Keratinocyte (primary cell): Measurements from ENCODE around the gene PCNT. TPM values are rescaled to one million over a fixed set of nuclear protein-coding genes. Genes with fewer than 3 reads are reported as not detected.

Source experiments
- DNase-seq: peaks from one replicate; pipeline ENCODE4 v3.0.0-alpha.2; 2011; ENCODE audit warnings: low read depth, missing footprints, low spot score
- FAIRE-seq: peaks from 2 replicates; lab custom pipeline; 2011; peaks lifted over from hg19 to GRCh38; lab: Jason Lieb, UNC
- H2AFZ ChIP-seq: 2 replicates; pipeline ENCODE4 v1.6.0; 2012; ENCODE audit warnings: low read length, control low read depth, inconsistent platforms; ENCODE audit not compliant: control insufficient read depth
- H3K27ac ChIP-seq: 2 replicates; pipeline ENCODE4 v1.5.1; 2011; ENCODE audit warnings: low read length; ENCODE audit not compliant: control insufficient read depth, insufficient read depth
- H3K27me3 ChIP-seq: 3 replicates; pipeline ENCODE4 v1.6.0; 2011; ENCODE audit warnings: low read length; ENCODE audit not compliant: control insufficient read depth, insufficient read depth; ENCODE audit errors: extremely low read depth
- H3K36me3 ChIP-seq, 2 experiments: 2 replicates in 1 of 2; 3 replicates in 1 of 2; pipeline ENCODE4 v1.5.1; 2011; ENCODE audit warnings: low read length in 2 of 2, mild to moderate bottlenecking in 1 of 2; ENCODE audit not compliant: control insufficient read depth in 2 of 2, insufficient read depth in 2 of 2; ENCODE audit errors: extremely low read depth in 1 of 2
- H3K4me1 ChIP-seq: 3 replicates; pipeline ENCODE4 v1.5.1; 2011; ENCODE audit warnings: low read length; ENCODE audit not compliant: control insufficient read depth, insufficient read depth; ENCODE audit errors: extremely low read depth
- H3K4me2 ChIP-seq: 3 replicates; pipeline ENCODE4 v1.6.0; 2011; ENCODE audit warnings: low read depth, low read length; ENCODE audit not compliant: control insufficient read depth, insufficient read depth; ENCODE audit errors: extremely low read depth
- H3K4me3 ChIP-seq, 3 experiments: fragments of 200-600 bp in 1 of 3; sonication (generic) in 1 of 3; 2 replicates in 2 of 3; 3 replicates in 1 of 3; pipeline ENCODE4 v1.5.1; 2011 to 2016; ENCODE audit warnings: low read length in 3 of 3, mild to moderate bottlenecking in 3 of 3, control low read depth in 2 of 3, inconsistent platforms in 1 of 3, low read depth in 1 of 3, mixed read lengths in 1 of 3, mixed run types in 1 of 3, moderate library complexity in 1 of 3; ENCODE audit not compliant: control insufficient read depth in 2 of 3, insufficient read depth in 2 of 3; ENCODE audit errors: extremely low read depth in 1 of 3
- H3K79me2 ChIP-seq: 2 replicates; pipeline ENCODE4 v1.6.0; 2012; ENCODE audit warnings: low read length; ENCODE audit not compliant: control insufficient read depth, insufficient read depth
- H3K9ac ChIP-seq: 3 replicates; pipeline ENCODE4 v1.6.0; 2011; ENCODE audit warnings: low read length; ENCODE audit not compliant: control insufficient read depth, insufficient read depth; ENCODE audit errors: extremely low read depth
- H3K9me1 ChIP-seq: 3 replicates; pipeline ENCODE4 v1.6.0; 2011; ENCODE audit warnings: low read length; ENCODE audit not compliant: control insufficient read depth, insufficient read depth; ENCODE audit errors: extremely low read depth
- H3K9me3 ChIP-seq: 2 replicates; pipeline ENCODE4 v1.5.1; 2012; ENCODE audit warnings: low read depth, low read length; ENCODE audit not compliant: control insufficient read depth
- H4K20me1 ChIP-seq: 3 replicates; pipeline ENCODE4 v1.6.0; 2011; ENCODE audit warnings: low read length; ENCODE audit not compliant: control insufficient read depth, insufficient read depth; ENCODE audit errors: extremely low read depth
- CTCF ChIP-seq, 3 experiments: IDR thresholded peaks in 1 of 3; conservative IDR thresholded peaks in 1 of 3; optimal IDR thresholded peaks in 1 of 3; 2 replicates in 2 of 3; 3 replicates in 1 of 3; pipeline versions ENCODE3 to v1.5.1; 2011; ENCODE audit warnings: low read length in 3 of 3, mild to moderate bottlenecking in 3 of 3, moderate library complexity in 2 of 3, control low read depth in 1 of 3, inconsistent platforms in 1 of 3; ENCODE audit not compliant: insufficient read depth in 2 of 3; ENCODE audit errors: extremely low read depth in 1 of 3
- EZH2 ChIP-seq: IDR thresholded peaks from one replicate; pipeline ENCODE4 v1.6.1; 2012; ENCODE audit warnings: inconsistent platforms, mild to moderate bottlenecking, low read length, moderate library complexity
- dilution Hi-C: fragments of 300-500 bp; cut with MboI; formaldehyde crosslinking; loops from one replicate; pipeline ENCODE4 v1.7.0; 2020; ENCODE audit warnings: low sequenced_read_pairs; ENCODE audit not compliant: extremely low pct_ligation_motif_present
- polyA plus RNA-seq, 5 experiments: library from polyadenylated mRNA; depleted of rRNA in 3 of 5; stranded (reverse) in 3 of 5; stranded (forward) in 1 of 5; unstranded in 1 of 5; fragments of >200 nt; gene quantifications; 1 replicate in 1 of 5; 2 replicates in 3 of 5; 3 replicates in 1 of 5; pipeline versions ENCODE4 v1.2.1 to v1.2.3, GENCODE V29; 2011 to 2012; ENCODE audit warnings: missing spikeins in 2 of 5, low read depth in 1 of 5, low replicate concordance in 1 of 5

The PCNT gene
- polyA plus RNA-seq, 1 donor (not counting 4 experiments of a cell fraction or from before 2014, with no cell fraction given), result 9.8 TPM

GRCh38 chr21:46455575-46456385 lies 131.8 kb downstream of the PCNT start:
- FAIRE-seq, result peak; percentile 68
- H3K36me3 ChIP-seq, result peaks cover 0 to 4% of the 10 kb centered on the region in 2 experiments
- no peaks in the 10 kb centered on the region for H4K20me1 ChIP-seq
- peak overlapping the region in 1 of 3 experiments; percentile 39 for H3K4me3 ChIP-seq
- peaks cover 55% of the 10 kb centered on the region for H3K79me2 ChIP-seq
- peak overlapping the region; percentile 51 for H3K9ac ChIP-seq
- no peaks in the 10 kb centered on the region for H3K9me3 ChIP-seq
- H3K9me1 ChIP-seq, result no peaks in the 10 kb centered on the region
- dilution Hi-C loops, result no loop called here
- H3K4me1 ChIP-seq, result peaks cover 36% of the 10 kb centered on the region
- no peak overlapping the region for H2AFZ ChIP-seq
- peak overlapping the region; percentile 55 for H3K4me2 ChIP-seq
- no peaks in the 10 kb centered on the region for H3K27me3 ChIP-seq
- DNase-seq, result peak; percentile 23
- peak overlapping the region; percentile 79 for H3K27ac ChIP-seq
- no peak for TF ChIP-seq CTCF (optimal IDR thresholded peaks at IDR 0.05 in 1 of 3, IDR thresholded peaks at IDR 0.05 in 1 of 3, conservative IDR thresholded peaks at IDR 0.05 in 1 of 3; ENCODE audit: extremely low read depth in 1 of 3, insufficient read depth in 2 of 3, low read length in 3 of 3)
- TF ChIP-seq EZH2, result no peak

GRCh38 chr21:46456750-46457149 lies 132.8 kb downstream of the PCNT start:
- TF ChIP-seq EZH2 (no peak), CTCF (optimal IDR thresholded peaks at IDR 0.05 in 1 of 3, IDR thresholded peaks at IDR 0.05 in 1 of 3, conservative IDR thresholded peaks at IDR 0.05 in 1 of 3; ENCODE audit: extremely low read depth in 1 of 3, insufficient read depth in 2 of 3, low read length in 3 of 3) (no peak)
- H3K4me3 ChIP-seq, result peak overlapping the region in 1 of 3 experiments; percentile 26
- no peaks in the 10 kb centered on the region for H3K9me3 ChIP-seq
- H3K27ac ChIP-seq, result peak overlapping the region; percentile 96
- peak overlapping the region; percentile 51 for H3K9ac ChIP-seq
- peak; percentile 78 for DNase-seq
- peaks cover 0 to 4% of the 10 kb centered on the region in 2 experiments for H3K36me3 ChIP-seq
- H2AFZ ChIP-seq, result no peak overlapping the region
- peaks cover 36% of the 10 kb centered on the region for H3K4me1 ChIP-seq
- no peaks in the 10 kb centered on the region for H3K9me1 ChIP-seq
- peak; percentile 46 for FAIRE-seq
- H3K79me2 ChIP-seq, result peaks cover 57% of the 10 kb centered on the region
- peak overlapping the region; percentile 55 for H3K4me2 ChIP-seq
- no peaks in the 10 kb centered on the region for H4K20me1 ChIP-seq
- dilution Hi-C loops, result no loop called here
- H3K27me3 ChIP-seq, result no peaks in the 10 kb centered on the region
